GM19023 (cell line): ENCODE data around the gene ZNF536.

Source experiments
- ATAC-seq: cut with Tn5 transposase; IDR thresholded peaks from one replicate; pipeline ENCODE4 v1.9.1; 2021; ENCODE audit warnings: mild to moderate bottlenecking, moderate library complexity; ENCODE audit not compliant: unreplicated experiment

ZNF536 gene

DNA sequence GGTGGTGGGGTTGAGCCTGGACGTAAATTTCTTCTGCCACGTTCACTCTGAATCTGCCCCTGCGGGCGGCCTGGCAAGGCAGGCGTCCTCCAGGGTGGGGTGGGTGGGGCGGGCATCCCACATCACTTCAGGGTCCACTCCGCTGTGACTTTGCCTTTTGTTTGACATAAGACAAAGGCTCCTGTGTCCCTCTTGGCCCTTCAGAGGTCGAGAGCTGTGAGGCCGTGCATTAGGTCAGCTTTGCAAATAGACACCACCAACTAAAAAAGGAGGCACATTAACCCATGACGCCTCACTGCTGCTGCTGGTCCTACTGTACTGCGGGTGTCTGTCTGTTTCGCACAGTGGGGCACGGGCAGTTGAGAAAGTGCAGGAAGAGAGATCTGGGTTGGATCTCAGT, 10.5 kb upstream of the ZNF536 start:
- no peak for ATAC-seq

DNA sequence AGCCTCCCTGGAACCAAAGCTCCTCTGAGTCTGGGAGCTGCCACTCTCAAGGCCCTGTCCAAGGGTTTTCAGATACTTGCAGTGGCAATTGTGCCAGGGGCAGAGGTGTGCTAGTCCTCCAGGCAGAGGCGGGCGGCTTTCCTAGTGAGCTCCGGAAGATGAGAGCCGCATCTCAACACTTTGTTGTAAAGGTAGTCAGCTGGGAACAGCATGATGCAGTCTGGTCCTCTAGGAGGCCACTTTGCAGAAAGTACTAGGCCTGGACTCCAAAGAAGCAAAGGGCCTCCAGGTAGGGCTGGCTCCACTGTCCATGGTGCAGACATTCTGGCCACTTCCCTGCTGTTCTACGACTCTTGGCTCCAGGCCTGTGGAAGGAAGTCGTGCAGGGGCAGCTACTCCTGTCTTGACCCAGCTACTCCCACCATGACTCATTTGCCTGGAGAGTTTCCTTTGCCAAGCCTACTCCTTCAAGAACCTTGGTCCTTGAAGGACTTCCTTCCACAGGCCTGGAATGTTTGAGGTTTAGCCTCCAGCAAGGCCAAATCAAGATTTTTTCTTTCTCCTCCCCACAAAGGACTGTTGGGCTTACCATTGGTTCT, 9.9 kb upstream of the ZNF536 start:
- ATAC-seq: no peak

DNA sequence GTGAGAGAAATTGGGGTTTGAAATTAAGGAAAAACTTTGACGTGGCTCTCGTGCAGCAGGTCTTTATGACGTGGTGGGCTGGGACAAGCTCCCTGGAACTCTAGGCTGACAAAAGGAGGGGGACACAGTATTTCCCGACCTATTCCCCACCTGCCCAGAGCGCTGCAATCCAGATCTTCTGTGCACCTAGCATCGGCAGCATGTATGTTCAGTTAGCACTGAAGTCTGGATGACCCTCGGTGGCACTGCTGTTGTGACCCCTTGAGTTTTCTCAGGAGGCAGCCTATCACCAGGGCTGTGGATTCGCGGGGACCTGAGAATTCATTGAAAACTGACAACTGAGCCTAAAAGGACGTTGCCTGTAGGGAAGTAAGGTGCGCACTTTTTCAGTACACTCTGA, 9.1 kb upstream of the ZNF536 start:
- no peak for ATAC-seq

DNA sequence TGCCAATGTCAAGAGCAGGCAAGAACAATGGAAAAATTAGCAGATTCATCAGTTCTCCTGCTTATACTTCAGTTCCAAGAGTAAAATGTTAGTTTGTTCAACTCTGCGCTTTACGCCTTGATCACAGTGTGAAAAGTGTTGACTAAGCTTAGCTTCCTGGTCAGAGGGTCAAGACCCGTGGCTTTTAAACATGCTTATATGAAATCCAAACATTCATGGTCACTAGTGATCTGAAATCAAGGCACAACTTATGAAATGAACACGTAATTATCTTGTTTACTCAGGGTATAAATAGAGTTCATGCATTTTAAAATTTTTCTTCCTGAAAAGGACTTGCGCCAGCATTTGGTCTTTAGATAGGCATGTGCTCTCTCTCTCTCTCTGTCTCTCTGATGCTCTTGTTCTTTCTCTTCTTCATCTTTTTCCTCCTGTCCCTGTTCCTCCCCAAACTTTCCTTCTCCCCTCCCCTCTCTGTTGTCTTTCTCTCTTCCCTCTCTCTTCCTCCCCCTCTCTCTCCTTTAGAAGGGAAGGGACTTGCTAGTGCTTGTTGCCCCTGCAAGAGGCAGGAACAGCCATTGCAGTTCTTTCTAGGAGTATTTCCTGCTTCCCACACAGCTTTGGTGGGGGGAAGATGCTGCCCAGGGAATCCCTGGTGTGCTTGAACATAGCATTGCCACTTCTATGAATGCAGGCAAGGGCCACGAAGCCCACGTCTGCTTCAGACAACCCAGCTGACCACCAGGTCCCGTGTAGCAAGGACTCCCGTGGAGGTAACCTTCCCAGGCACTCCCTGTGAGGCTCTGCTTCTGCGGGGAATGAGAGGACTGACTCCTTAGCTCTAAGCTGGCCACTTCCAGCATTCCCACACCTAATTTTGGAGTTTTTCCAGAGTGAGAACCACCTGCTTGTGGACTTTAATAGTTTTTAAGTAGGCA, 7.1 kb upstream of the ZNF536 start:
- no peak for ATAC-seq

DNA sequence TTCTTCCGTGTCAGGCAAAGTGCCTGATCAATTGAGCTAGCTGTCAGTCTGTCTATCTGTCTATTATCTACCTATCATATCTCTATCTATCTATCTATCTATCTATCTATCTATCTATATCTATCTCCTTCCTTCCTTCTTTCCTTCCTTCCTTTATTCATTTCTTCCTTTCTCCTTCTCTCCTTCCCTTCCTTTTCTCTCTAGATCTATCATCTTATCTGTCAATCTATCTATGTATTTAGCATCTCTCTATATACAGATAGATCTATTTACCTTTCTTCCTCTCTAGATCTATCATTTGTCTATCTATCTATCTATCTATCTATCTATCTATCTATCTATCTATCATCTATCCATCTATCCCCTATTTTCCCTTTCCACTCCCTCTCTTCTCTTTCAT, 5.9 kb upstream of the ZNF536 start:
- no peak for ATAC-seq

DNA sequence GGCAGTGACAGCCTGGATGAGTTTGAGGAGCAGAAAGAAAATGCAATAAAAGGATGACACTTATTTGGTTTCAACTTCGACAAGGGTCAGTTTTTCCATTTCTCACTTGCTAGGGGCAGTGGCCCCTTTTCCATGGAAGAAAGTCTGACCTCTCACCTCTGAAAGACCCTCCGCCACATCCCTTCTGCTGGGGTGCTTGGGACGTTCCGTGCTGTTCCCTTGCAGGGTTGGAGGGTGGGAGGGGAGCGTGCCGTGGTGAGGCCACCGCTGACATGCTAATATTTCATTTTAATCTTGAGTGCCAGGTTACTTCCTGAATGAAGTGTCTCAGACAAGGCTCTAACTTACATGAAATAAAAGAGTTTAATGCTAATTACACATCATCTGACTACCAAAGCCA, 5.2 kb upstream of the ZNF536 start:
- no peak for ATAC-seq

DNA sequence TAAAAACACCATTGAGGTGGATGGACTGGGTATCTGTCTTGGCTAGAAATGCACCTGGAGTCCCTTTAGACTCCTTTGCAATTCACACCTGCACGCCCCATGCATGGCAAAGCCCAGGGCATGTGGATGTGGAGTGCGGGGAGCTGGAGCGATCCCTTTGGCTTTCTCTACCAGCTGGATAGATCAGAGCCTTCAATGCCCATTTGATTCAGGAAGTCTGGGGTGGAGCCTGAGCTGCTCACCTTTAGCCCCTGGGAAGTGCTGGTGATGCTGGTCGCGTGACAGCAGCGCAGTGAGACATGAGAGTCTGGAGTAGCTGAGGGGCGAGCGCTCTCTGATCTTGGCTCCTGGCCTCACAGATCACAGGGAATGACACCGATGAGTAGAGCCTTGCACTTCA, 4.8 kb upstream of the ZNF536 start:
- ATAC-seq: no peak

DNA sequence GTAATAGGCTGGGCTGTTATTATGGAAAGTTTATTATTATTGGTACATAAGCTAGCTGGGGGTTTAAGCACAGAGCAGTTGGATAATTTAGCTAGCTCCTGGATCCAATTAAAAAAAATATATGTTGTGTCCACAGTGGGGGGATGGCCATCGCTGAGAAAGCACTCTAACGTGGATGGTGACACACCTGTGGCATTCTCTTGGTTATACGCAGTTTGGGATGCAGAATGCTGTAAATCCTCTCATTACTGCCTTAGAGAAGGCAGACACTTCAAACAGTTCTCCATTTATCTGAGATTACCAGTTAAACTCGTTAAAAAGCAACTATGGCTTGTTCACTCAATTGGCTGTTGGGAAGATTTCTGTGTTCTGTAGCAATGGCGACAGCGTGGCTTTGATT, 2.4 kb upstream of the ZNF536 start:
- ATAC-seq: no peak

DNA sequence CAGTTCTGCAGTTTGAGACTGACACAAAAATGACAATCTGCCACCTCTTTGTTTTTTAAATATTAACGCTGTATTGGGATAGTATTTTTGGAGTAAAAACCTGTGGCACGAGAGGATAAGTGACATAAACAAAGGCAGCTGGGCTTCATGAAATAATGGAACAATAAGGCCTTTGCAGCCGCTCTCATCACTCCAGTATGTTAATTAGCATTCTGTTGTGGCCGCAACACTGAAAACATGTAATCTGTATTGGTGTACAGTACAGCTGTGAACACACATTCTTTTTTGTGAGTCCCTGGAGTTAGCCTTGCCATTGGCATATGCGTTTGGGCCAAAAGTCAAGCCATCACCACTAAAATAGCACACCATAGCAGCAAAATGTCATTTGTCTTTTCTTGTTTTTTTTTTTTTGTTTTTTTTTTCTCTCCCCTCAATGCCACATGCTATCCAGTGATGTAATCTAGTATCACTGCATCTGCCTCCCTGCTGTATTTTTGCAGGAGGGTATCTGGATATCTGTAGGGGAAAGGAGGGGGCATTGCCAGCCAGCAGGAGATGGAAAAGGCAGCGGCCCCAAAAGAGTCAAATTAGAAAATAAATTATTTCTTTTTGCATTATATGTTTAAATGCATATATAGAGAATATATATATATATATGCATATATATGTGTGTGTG, 885 bp upstream of the ZNF536 start:
- no peak for ATAC-seq

DNA sequence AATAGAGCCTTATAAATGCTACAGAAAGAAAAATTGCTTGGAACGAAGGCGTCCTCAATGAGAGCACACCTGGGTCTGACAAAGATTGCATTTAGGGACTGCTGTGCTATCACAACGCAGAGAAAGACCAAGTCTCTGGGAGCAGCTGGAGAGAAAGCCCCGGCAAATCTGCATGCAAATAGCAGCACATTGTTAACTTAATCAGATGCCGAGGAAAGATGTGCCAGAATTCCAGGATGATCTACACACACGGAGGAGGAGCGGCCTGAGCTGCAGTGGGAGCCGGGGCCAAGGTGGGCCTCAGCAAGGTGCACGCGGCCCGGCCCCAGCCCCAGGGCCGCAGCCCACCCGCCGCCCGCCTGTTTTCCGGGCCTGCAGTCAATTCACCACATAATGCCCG, 1.4 kb downstream of the ZNF536 start:
- no peak for ATAC-seq

DNA sequence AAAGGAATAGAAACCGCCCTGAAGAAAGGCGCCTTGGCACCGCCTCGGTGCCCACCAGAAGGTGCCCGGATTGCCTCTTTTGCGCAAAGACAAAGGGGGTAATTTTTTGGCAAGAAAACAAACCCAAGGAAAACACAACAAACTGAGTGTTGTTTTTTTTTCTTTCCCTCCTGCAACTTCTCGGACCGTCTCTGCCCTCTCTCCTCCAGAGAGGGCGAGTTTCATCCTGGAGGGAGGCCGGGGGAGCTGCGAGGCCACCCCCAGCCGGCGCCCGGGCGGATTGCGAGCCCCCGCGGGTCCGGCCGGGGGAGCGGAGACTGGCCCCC, 2.3 kb downstream of the ZNF536 start:
- no peak for ATAC-seq

DNA sequence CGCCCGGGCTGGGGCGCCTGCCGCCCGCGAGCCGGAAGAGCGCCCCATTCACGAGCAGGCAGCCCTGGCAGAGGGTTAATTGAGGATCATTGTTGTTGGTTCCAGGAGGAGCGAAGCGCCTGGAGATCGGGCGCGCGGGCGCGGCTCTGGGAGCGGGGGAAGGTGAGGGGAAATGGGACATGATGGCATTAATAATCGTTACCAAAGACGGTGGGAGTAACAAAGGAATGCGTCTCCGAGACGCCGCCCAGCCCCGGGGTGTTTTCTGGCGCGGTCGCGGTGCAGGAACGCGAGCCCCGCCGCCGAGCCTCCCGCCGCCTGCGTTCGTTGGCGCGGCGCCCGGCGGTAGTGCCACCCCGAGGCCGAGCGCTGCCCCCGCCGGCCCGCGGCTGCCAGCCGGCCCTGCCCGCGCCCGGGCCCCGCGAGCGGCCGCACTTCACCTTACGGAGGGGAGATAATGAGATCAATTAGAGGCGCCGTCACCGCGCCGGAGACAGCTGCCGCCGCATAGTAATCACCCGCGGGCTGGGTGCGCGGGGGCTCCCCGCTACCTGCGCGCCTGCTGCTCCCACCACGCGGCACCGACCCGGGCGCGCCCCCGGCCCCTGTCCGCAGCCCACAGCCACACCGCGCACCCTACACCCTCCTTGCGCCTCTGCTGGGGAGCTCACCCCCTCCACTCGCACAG, 2.8 kb downstream of the ZNF536 start:
- ATAC-seq: no peak

DNA sequence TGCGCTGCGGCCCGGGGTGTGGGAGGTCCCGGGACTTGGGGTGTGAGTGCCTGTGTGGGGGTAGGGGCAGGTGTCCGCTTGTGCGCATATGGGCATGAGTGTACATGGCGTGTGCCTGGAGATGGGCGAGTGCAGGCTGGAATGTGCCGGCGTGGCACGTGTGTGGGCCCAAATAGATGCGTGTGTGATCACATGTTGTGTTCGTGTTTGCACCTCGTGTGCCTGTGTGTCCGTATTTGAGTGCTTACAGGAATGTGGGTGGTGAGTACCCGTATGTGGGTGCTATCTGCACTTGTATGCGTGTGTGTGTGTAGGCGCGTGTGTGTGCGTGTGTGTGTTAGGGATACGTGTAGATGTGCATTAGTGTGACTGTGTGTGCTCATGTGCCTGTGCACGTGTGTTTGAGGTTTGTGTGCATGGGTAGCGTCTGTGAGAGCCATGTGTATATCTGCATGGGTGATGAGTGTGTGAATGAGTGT, 3.4 kb downstream of the ZNF536 start:
- no peak for ATAC-seq

DNA sequence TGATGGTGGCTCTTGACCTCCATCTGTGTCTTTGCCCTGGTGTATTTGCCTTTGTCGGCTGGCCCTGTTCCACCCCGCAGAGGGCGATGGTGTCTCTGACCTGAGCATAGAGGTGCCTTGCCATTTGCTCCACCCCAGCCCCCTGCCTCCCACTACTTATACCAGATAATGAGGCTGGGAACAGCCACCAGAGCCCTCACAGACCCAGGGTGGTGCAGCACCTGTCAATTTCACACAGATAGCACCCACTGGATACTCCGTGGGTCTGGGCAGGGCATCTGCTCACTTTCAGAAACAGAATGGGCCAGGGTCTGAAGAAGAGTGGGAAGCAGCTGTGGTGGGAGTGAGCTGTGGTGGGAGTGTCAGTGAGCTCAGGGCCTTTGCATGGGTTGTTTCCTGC, 4.1 kb downstream of the ZNF536 start:
- no peak for ATAC-seq

DNA sequence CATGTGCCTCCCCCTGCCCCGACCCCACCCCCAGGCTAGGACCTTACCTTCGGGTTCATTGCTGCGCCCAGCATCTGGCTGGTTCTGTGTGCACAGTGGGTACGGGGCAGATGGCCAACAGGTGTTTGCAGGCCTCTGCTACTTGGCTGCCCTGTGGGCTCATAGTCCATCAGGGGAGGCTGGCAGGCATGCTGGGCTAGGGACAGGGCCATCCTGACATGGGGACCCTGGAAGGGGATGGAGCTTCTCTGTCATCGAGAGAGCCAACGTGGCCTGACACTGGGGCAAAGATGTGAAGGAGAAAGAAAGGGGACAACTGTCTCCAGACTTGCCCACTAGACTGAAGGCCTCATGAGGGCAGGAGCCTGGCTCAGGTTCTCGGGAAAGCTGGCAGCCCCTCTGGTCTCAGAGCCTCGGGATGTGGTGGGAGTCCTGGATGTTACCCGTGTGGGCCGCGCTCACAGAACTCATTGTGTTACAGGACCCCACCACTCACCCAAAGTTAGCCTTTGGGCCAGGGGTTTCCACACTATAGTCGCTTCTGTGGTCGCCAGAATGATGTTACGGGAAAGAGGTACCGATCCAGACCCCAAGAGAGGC, 4.7 kb downstream of the ZNF536 start:
- ATAC-seq: no peak

DNA sequence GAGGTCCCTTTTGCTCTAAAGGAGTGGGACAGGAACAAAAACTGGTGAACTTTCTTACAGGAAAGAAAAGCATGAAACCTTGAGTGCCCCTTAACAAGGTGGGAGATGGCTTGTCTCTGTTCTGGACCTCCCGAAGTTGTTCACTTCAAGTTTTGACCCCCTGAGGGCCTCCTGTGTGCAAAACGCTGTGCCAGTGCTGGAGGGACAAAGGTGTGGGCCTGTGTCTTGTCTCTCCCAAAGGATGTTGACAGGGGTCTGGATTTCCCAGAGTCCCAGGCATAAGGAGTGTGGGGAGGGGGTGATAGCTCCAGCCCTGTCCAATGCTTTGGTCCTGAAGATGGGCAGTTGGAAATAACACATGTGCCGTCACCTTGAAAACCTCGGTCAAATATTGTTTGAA, 6.5 kb downstream of the ZNF536 start:
- ATAC-seq: no peak

DNA sequence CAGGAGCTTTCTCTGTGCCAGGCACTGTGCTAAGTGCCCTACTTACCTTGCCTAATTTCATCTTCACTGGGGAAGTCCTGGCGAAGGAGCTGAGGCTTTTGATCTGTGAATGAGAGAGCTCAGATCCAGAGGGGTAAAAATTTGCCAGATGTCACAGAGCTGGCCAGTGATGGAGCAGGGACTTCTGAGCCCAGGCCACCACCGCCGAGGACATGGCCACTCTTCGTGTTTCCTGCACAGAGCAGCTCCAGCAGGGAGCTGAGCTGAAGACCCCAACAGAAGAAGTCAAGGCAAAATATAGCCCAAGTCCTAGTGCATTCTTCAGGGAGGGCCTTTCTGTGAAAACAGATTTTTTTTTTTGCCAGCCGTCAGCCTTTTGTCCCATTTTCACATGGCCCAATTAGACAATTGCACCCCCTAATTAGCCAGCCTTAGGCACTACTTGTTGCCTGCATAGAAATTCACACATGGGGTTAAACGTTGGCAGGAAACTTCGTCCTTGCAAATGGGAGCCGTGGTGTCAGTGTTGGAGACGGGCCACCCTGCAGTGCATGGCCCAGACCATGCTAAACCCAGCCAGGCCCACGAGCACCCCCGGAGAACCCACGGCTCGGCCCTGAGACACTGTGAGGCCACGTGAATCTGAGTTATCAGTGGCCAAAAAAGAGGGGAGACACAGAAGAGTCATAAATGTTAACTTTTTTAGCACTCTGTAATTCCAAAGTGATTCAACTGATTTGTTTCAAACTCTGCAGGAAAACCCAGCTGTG, 7.8 kb downstream of the ZNF536 start:
- no peak for ATAC-seq

DNA sequence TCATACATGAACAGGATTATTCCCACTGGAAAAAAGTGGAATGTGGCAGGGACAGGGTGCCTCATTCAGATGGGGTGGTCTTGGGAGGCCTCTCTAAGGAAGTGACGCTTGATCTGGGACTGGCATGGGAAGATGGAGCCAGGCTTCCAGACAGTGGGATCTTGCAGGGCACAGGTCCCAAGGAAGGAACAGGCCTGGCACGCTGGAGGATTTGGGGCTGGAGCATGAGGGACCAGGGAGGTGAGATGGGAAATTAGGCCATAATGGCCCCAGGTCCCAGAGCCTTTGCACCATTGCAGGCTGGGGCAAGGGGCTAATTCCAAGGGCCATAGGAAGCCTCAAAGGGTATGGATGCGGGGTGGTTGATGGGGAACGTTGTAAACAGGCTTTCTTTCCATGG, 9.2 kb downstream of the ZNF536 start:
- ATAC-seq: no peak

DNA sequence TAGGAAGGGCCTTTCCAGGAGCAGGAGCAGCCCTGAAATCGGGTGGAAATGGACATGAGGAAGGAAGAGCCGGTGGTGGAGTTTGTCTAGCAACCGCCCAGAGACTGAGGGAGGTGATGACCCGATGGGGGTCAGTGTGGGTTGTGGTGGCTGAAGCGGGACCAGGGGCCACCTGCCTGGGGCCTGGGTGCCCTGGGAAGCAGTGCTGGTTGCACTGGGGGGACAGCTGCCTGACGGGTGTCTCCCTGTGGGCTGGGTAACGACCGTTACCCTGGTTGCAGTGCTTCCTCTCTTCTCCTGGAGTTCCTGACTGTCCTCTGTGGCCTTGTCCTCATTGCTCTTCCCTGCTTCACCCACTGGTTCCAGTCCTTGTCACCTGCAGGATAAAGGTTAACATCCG, 13.0 kb downstream of the ZNF536 start:
- no peak for ATAC-seq

DNA sequence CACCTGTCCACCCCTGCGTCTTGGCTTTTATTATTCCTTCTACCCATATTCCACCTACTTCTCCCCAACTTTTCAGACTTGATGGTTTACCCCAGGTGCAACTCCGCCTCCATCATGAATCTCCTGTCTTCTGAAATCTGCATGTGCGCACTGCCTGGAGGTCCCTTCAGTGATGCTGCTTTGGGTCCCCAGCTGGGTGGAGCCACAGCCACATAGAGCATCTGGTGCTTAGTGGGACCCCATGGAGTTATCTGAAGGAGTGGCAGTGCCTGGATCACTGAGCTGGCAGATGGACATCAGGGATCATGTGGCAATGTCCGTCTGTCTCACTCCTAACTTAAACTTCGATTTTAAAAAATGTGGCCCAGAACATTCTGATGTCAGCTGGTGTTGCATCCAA, 13.5 kb downstream of the ZNF536 start:
- ATAC-seq: no peak
